ENCODE measurements around the gene PIK3AP1.

The PIK3AP1 gene

DNA sequence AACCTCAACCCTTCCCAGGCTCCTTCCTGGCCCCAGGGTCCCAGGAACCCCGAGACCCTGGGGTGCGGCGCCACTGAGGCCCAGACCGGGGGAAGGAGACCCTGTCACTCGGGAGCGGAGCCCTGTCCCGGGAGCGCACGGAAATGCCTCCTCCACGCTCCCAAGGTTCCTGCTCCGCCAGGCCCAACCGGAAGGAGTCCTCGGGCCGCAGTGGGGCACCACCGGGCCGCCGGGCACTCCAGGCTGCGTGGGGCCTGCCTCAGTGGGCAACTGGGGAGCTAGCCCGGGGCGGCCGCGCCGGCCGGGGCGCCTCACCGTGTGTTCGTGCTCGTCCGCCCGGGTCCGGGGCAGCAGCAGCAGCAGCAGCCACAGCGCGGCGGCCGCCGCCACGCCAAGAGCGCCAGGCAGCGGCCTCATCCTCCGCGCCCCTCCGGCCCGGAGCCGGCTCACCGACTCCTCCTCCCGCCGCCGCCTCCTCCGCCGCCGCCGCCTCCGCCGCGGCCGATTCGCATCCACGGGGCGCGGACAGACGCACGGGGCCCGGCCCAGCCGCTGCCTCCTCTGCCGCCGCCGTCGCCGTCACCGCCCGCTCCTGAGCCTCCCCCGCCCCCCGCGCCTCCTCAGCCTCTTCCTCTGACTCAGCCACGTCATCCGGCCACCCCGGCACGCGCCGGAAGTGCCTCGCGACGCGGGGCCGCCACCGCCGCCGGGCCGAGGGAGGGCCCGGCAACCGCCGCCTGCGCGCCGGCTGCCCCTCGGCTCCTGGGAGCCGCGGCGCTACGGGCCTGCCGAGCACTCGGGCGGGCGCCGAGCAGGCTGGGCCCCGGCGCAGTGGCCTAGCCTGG lies 133.7 kb downstream of the PIK3AP1 start, which contains the start of gene TM9SF3:
Gene TM9SF3 (minus strand): TSS at position 594 of the 845 bp plus-strand sequence. CDS start 177 bp downstream, at position 417.
- peak; percentile 94 for DNase-seq (ENCODE audit: low read depth)
- TF ChIP-seq CTCF (IDR thresholded peaks at IDR 0.05; ENCODE audit: insufficient read depth, low read depth, low read length, missing control alignments): no peak
- peak within 1 kb of the TSS; percentile 80 for H3K4me3 ChIP-seq (ENCODE audit: low read depth, low read length)

DNA sequence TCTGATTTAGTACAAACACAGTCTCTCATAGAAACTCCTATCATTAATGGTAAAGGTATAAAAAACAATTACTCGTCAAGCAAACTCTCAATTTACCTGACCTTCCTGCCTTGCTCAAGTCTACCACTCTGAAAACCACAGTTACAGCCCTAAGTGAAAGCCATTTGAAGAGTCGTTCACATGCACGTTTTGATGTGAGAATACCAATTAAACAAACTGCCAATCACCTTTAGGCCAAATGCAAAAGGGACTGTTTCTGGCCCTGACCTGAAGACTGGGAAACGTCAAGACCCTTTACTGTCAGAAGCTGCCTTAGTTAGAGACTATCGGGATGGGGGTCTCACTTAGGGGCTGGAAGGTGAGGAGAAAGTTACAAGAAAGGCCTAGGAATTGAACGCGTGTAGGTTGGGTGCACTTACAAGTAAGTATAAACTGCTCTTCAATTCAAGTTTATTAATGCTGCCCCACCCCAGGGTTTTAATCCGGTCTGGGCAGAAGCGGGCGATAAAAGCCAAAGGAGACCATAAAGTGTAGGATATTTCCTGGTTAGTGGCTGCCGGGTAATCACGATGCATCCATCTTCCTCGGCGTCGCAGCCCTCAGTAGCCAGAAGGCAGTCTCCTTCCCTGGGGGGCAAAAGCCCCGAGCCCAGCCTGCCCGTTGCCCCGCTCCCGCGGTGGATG lies 134.4 kb downstream of the PIK3AP1 start:
- no peak for TF ChIP-seq CTCF (IDR thresholded peaks at IDR 0.05; ENCODE audit: insufficient read depth, low read depth, low read length, missing control alignments)
- DNase-seq (ENCODE audit: low read depth): peak; percentile 49
- H3K4me3 ChIP-seq (ENCODE audit: low read depth, low read length): peak overlapping the region; percentile 80

- no peak for DNase-seq (ENCODE audit: low read depth)
- TF ChIP-seq CTCF (IDR thresholded peaks at IDR 0.05; ENCODE audit: insufficient read depth, low read depth, low read length, missing control alignments): no peak
- H3K4me3 ChIP-seq (ENCODE audit: low read depth, low read length): no peak overlapping the region; the same call in 1 of the 2 replicates
Measured at GRCh38 chr10:96584474-96584873, 135.8 kb downstream of the PIK3AP1 start.

DNA sequence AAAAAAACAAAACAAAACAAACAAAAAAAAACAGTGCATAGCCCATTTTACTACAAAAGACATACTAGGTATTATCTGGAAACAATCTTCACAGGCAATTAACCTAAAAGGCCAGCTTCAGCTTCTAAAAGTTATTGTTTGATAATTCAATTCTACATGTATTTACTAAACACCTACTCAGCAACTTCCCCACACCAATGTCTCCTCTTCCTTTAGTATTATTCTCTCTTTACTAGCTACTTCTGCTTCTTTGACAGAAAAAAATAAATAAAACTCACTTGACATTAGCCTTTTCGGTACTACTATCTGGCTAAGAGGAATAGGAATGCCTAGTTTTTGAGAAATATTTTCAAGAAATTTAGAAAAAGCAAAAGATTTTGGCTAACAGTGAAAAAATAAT lies 136.3 kb downstream of the PIK3AP1 start:
- H3K4me3 ChIP-seq (ENCODE audit: low read depth, low read length): no peak overlapping the region
- DNase-seq (ENCODE audit: low read depth): no peak

GRCh38 chr10:96579133-96579532 lies 141.2 kb downstream of the PIK3AP1 start:
- TF ChIP-seq CTCF (IDR thresholded peaks at IDR 0.05; ENCODE audit: insufficient read depth, low read depth, low read length, missing control alignments): no peak
- no peak for DNase-seq (ENCODE audit: low read depth)
- no peak overlapping the region for H3K4me3 ChIP-seq (ENCODE audit: low read depth, low read length)

More for the DNA sequence above, 136.3 kb downstream of the PIK3AP1 start:
- no peak for TF ChIP-seq CTCF (IDR thresholded peaks at IDR 0.05; ENCODE audit: insufficient read depth, low read depth, low read length, missing control alignments)

DNA sequence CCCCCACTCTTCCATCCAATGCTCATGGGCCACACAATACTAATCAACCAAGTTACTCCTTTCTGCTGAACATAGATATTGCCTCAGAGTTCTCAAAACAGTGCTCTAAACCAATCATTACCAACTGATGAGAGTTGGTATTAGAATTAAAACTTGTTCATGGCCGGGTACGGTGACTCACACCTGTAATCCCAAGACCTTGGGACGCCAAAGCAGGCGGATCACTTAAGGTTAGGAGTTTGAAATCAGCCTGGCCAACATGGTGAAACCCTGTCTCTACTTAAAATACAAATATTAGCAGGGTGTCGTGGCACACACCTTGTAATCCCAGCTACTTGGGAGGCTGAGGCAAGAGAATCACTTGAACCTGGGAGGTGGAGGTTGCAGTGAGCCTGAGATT lies 141.7 kb downstream of the PIK3AP1 start:
- DNase-seq (ENCODE audit: low read depth): no peak
- TF ChIP-seq CTCF (IDR thresholded peaks at IDR 0.05; ENCODE audit: insufficient read depth, low read depth, low read length, missing control alignments): no peak
- no peak overlapping the region for H3K4me3 ChIP-seq (ENCODE audit: low read depth, low read length)
